HG03442 (cell line): ENCODE measurements around the gene PLCB4.
"Not testable (repeated sequence)": the region's sequence is repeated elsewhere in the genome, so short reads cannot be mapped to it uniquely, and the experiment has no call there.

ENCODE experiments used
- ATAC-seq: cut with Tn5 transposase; IDR thresholded peaks from one replicate; pipeline ENCODE4 v1.9.1; 2021; ENCODE audit warnings: mild to moderate bottlenecking, moderate library complexity; ENCODE audit not compliant: unreplicated experiment

The PLCB4 gene

DNA sequence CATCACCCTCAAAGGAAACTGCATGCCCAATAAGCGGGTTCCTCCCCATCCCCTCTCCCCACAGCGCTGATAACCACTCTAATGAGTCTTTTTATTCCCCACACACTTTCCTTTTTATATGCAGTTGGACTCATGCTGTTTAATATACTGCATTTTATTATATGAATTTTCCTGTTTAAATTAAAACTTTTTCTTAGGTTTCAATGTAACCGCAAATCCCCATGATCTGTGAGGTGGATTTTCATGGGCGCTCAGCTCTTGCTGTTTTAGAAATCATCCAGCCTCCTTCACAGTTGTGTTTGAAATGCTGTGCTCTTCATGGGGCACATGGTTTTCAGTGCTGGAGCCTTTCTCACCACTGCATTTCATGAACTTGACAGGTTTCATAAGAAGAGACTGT is 280.4 kb downstream of the PLCB4 start:
- no peak for ATAC-seq

DNA sequence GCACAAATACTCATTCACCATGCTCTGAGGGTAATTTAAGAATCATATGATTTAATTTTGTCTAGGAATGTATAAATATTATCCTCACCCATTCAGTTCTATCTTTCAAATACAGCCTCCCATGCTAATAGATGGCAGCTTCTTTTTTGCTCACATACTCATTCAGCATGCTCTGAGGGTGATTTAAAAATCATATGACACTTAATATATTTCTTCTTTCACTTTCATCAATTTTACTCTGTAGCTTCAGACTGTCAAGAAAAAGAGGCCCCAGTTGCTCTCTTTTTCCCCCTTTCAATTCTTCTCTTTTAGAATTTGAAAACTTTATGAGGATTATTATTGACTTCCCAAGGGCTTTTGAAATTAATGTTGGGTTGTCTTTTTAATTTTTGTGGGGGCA is 283.9 kb downstream of the PLCB4 start:
- no peak for ATAC-seq

DNA sequence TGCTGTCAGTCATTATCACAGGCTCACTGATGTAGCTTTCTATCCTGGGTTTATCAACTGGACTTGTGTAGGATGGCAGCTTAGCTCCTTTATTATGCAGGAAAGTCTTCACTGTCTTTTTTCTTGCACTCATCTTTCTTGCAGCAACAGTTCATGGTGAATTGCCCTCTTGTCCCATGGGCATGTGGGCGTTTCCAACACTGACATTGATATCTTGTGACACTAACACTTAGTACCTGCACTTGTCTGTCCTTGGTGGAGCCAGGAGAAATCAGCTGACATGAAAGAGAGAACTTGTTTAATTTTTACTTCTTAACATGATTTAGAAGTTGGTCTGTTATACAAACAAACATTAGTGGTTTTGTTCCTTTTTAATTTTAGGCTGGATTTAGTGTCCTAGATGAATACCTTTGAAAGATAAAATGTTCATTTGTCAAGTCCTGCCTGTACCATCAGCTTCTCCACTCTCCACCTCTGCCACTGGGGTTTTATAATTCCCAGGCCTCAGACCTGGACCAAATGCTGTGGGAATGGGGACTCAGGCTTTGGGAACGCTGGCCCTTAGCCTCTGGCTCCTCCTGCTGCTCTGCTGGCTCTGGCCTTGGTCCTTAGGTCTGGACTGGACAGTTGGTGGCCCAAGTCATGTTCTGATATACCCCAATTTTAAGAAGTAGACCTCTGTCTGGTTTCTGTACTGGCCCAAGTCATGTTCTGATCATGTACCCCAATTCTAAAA is 284.5 kb downstream of the PLCB4 start:
- no peak for ATAC-seq

DNA sequence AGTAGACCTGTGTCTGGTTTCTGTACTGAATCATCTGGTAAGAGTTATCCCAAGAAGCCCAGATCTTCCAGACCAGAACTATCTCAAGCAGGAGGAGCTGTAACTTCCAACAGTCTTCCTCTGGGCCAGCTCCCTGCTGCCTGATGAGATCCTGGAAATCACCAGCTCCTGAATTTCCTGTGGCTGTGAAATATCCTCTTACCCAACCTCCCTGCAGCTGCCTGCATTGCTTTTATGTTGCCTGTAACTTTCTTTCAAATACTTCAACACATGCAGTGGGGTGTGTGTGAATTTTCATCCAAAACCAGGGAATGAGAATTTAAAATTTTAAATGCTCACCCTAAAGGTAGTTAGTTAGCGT is 285.0 kb downstream of the PLCB4 start:
- no peak for ATAC-seq

DNA sequence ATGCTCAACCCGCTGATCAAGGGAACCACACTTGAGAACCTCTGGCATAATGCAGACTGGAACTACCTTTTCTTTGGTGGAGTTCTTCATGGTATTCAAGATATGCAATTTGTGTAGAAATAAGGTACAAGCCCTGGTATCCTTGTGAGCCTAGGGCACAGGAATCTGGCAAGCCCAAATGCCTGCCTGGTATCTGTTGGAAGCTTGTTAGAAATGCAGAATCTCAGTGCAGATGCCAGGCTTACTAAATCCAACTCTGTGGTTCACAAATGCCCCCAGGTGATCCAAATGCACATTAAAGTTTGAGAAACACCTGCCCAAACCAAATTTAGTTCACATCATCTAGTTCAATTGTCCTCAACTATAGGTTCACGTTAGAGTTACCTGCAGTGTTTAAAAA is 285.7 kb downstream of the PLCB4 start:
- no peak for ATAC-seq

DNA sequence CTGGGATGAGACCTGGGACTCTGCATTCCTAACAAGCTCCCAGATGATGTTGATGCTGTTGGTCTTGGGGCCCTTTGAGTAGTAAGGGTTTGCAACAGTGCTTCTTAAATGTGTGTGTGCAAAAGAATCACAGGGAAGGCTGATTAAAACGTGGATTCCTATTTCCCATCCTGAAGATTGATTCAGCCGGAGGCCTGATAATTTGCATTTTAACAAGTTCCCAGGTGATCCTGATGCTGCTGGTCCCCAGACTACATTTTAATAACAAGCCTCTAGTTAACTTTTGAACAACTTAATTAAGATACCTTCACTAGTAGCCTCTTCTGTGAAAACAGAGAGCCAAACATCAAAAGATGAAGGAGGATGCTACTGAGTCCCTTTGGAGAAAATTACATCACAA is 289.1 kb downstream of the PLCB4 start:
- ATAC-seq = no peak

DNA sequence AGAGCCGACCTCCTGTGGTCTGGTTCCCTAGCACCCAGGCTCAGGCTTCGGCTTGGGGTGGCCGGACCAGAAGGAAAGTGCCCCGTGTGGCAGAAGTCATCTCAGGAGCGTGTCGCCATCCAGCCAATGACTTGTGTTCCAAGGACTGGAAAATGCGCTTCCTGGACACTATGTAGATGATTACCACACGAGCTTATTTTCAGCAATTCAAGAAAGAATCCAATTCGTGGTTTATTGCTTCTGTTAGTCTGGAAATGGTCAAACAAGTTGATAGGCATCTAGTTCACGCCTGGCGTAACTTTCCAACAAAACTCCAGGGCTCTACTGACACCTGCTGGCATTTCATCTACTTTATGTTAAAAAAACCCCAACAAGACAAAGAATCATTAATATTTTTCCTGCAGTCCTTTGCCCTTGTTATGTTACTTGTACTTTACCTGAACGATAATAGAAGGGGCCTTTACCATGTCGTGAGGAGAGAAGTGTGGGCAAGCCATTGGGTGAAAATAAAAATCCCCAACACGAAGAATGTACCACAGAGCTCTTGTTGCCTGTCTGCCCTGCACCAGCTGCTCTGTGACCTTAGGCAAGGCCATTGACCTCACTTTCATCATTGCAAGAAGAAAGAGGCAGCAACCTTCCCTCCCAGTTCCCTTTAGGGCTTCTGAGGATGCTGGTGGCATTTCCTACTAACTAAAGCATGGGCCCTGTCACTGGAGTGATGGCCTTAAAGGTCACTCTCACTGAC is 290.8 kb downstream of the PLCB4 start:
- ATAC-seq = no peak

DNA sequence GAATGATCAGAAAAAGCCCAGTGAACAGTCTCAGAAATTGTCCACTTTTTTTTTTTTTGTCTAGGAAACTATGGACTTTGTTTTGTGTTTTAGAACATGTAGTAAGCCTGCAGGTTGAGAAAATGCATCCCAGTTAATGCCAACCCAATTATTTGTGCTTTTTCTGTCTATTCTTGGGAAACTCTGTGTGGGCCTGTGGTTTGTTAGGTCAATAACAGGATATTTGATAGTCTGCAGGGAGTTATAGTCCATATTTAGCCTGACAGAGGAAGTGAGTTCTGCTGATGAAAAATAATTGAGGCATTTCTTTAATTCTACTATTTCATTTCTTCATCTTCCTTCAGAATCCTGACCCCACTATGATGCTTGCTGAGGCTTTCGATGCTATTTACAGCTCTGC is 291.5 kb downstream of the PLCB4 start:
- no peak for ATAC-seq

DNA sequence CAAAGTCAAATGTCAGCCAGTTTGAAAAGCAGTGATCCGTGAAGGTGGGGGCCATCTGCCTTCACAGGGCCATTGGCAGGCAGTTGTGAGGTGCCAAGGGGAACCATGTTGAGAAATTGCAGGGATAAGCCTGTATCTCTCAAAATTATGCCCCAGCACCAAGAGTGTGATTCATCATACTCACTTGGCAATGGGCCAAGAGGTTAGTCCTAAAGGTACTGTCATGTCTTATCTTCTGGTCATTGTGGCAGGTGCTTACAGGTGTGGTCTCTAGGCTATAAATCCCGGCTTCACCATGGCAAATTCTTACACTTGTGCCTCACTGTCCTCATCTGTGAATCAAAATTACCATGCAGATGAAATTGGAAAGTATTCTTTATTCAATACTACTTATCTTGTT is 294.8 kb downstream of the PLCB4 start:
- no peak for ATAC-seq

DNA sequence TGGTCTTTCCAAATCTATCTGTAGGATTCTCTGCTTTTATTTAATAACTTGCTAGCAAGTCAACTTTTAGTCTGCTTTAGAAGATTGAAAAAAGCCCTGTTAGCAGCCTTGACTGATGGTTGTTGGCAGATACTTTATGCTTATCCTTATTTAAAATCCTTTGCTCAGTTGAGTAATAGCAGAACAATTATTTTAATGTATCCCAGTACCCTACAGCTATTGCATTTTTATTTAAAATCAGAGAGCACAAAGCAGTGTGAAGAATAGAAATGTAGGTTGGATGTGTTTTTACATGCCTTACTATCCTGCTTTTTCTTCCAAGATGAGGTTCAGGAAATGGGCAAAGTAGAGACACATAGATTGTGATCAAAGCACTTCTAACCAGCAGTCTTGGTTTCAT is 298.4 kb downstream of the PLCB4 start:
- no peak for ATAC-seq

DNA sequence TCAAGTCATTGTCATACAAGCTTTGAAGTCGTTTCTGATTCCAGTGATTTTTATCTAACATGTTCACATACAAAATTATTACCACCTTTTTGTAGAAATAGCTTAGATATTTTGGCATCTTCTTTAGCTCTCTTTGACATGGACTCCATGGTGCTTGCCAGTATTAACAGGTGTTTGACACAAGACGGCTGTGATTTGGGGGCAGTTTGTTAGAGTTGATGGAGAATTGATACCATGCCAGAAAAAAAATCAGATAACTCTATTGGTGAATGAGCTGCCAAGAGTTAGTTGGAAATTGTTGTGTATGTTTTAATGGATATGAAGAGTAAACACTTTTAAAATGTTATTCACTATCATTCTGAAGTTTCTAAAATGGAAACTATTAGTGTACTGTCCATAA is 298.9 kb downstream of the PLCB4 start:
- no peak for ATAC-seq

DNA sequence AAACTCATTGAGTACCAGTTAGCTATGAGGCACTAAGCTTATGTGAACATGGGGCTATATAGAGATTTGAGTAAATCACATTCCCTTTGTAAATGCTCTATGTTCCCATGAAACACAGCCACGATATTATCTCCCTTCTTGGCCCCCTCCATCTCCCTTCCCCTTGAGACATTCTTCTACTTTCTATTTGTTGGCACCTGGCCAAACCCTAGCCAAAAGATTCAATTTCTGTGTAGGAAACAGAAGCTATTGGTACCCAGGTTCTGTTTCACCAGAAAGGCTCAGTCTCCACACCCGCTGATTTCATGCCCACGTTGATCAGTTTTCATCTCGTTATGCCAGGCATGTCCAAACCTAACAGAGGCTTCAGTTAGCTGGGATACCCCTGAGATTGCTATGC is 300.0 kb downstream of the PLCB4 start:
- ATAC-seq = no peak

DNA sequence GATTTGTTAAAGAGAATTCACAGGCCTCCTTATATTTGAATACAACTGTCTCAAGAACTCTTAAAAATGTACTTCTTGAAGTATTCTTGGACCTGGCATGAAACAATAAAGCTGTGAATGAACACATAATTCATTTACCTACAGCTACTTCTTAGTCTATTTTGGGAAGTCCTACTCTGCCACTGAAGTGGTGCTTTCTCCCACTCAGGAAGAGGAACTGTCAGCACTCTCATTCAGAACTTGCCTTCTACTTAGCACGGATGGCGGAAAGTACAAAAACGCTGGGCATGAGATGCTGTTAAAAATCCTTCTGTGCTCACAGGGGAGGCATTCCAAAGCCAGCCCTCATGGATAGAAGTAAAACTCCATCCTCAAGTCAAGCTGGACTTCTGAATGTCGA is 300.7 kb downstream of the PLCB4 start:
- ATAC-seq = no peak

DNA sequence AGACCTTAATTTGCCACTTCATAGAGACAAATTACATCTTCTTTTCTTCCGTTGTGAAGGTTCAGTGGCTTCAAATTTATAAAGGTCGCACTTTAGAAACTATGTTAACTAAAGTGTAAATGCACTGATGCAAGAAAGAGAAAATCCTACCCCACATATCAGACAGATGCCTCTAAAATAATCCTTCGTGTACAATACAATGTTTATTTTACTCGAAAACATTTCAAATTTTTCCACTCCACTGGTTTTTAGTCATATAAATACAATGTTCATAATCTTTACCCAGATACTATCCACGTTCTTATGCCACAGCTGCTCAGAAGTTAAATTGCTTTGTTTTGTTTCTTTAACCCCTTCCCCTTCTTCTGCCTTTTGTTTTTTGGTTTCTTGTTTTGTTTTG is 305.2 kb downstream of the PLCB4 start:
- ATAC-seq = no peak

DNA sequence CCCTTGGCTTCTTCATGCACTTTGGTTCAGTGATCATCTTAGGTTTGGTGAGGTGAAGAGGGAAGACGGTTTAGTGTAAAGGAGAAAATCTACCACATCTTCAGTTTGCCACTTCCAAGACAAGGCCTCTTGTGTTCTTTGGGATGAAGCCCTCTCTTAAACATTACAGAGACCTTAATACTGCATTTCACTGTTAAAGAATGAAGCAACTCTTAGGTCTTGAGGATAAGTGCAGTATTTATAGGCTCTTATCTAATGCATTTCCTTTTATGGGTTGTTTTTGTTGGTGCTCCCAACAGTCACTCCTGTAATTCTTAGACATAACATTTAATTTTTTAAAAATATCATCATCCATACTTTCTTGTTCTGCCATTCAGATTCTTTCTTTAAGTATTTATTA is 305.6 kb downstream of the PLCB4 start:
- ATAC-seq = no peak

DNA sequence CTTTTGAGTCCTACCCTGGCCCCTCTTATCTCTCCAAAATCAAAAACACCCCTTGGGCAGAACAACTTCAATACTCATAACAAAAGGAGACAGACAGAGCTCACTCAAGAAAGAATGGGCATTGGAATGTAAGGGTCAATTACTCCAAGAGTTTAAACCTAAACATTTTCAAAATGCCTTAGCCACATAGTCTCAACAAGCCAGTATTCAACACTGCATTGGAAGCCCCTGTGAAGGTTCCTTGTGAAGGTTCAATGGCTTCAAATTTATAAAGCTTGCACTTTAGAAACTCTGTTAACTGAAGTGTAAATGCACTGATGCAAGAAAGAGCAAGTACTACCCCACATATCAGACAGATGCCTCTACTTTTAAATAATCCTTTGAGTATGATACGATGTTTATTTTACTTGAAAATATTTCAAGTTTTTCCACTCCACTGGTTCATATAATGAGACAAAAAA is 306.4 kb downstream of the PLCB4 start:
- ATAC-seq = no peak

DNA sequence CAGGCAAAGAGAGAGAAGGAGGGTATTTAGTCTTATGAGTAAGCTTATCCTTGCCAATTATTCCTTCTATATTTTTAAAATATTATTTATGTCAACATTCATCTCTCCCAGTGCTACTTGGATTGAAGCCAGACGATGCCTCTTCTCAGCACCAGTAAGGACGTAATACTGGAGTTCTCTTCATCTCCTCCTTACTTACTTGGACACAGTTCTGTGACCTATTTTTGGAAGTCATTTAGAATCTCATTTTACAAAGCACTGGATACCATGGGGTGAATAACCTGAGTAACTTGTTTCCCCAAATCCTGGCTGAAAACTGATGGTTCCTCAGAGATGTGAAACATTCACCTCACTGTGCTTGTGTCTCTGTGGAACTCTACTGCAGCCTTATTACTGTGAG is 308.1 kb downstream of the PLCB4 start:
- ATAC-seq = no peak

DNA sequence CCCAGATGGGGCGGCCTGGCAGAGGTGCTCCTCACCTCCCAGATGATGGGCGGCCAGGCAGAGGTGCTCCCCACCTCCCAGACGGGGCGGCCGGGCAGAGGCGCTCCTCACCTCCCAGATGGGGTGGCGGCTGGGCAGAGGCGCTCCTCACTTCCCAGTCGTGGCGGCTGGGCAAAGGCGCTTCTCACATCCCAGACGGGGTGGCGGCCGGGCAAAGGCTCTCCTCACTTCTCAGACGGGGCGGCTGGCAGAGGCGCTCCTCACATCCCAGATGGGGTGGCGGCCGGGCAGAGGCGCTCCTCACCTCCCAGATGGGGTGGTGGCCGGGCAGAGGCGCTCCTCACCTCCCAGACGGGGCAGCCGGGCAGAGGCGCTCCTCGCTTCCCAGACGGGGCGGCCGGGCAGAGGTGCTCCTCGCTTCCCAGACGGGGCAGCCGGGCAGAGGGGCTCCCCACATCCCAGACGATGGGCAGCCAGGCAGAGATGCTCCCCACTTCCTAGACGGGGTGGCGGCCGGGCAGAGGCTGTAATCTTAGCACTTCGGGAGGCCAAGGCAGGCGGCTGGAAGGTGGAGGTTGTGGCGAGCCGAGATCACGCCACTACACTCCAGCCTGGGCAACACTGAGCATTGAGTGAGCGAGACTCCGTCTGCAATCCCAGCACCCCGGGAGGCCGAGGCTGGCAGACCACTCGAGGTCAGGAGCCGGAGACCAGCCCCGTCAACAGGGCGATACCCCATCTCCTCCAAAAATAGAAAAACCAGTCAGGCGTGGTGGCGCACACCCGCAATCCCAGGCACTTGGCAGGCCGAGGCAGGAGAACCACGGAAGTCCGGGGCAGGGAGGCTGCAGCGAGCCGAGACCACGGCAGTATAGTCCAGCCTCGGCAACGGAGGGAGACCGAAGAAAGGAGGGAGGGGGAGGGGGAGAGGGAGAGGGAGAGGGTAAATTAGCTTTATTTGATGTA is 316.7 kb downstream of the PLCB4 start:
- not testable (repeated sequence) for ATAC-seq

DNA sequence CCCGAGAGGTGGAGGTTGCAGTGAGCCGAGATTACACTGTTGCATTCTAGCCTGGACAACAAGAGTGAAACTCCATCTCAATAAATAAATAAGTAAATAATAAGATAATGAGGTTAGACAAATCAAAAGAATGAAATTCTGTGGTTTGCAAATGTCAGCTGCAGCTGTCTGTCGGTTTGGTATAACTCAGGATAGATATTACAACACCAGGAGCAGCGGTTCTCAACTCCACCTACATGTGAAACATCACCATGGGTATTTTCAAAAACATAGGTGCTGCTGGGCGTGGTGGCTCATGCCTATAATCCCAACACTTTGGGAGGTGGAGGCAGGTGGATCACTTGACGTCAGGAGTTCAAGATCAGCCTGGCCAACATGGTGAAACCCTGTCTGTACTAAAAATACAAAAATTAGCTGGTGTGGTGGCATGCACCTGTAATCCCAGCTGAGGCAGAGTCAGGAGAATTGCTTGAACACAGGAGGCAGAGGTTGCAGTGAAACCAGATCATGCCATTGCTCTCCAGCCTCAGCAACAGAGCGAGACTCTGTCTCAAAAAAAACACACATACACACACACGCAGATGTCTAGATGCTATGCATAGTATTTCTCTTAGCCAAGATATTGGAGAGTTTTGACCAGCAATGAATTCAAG is 319.4 kb downstream of the PLCB4 start:
- no peak for ATAC-seq

DNA sequence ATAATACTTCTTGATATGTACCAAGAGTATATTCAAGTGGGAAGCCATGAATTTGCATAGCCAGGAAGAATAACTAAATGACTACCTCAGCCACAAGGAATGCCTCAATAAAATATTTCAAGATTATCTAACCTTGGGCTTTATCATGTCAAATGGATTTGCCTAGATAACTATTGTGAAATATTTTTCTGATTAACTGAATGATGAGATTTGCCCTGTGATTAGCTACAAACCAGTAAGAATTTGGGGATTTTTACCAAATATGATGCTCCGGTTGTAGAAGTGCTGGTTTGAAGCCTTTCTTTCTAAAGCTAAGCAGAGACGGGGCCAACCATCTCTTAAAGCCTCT is 319.9 kb downstream of the PLCB4 start:
- ATAC-seq = no peak

DNA sequence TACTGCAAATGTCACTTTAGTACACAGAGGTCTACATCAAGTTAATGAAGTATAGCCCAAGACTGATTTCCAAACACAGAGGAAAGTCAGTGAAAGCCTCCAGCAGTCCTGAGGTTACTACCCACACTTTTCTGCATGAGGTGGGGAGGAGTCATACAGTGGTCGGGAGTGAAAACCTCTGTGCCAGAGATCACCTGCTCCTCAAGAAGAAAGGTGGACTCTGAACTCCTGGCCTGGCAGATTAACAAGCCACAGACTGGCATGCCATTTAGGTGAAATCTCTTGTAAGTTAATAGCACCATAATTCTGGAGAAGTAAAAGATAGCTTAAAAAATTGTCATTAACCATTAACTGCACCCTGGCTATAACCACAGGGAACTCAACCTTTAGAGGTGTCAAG is 320.5 kb downstream of the PLCB4 start:
- no peak for ATAC-seq
